GM12892 (cell line): ENCODE data around the gene TNFRSF17.

Experiments
- POLR2A ChIP-seq: IDR thresholded peaks from 2 replicates; pipeline ENCODE4 v1.6.1; 2011; ENCODE audit warnings: low read depth, low read length, control low read depth
- POLR2AphosphoS5 ChIP-seq: IDR thresholded peaks from 2 replicates; pipeline ENCODE4 v1.6.1; 2011; ENCODE audit warnings: low read depth, low read length, control low read depth
- TAF1 ChIP-seq: IDR thresholded peaks from 2 replicates; pipeline ENCODE4 v1.6.1; 2011; ENCODE audit warnings: low read depth, mild to moderate bottlenecking, control low read depth, low read length, borderline replicate concordance

DNA sequence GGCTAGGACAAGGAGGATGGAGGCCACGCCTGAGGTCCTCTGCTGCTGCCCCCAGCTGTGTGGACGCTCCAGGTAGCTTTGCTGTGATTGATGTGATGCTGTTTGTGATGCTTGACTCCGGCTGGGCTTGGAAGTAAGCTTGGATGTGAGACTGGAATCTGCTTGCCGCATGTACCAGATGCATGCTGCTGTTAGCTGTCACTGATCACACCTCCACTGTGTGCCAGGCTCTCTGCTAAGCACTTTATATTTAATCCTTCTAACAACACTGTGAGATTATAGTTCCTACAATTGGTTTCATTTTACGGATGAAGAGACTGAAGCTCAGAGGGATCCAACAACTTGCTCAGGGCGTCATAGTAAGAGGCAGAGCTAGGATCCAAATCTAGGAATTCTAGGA is 35.0 kb downstream of the TNFRSF17 start:
- TF ChIP-seq POLR2AphosphoS5, result no peak
- TF ChIP-seq POLR2A, result no peak
- no peak for TF ChIP-seq TAF1
